CD14-positive monocyte (primary cell): ENCODE data around the gene UTRN. TPM values are rescaled to one million over a fixed set of nuclear protein-coding genes. Genes with fewer than 3 reads are reported as not detected.

Experiments
- DNase-seq, 3 donors: peaks; one replicate each; pipeline ENCODE4 v3.0.0-alpha.2; 2011 to 2022
- H2AFZ ChIP-seq: 2 replicates; pipeline ENCODE4 v1.6.0; 2012; ENCODE audit warnings: mild to moderate bottlenecking, low read depth, low read length, inconsistent platforms; ENCODE audit not compliant: insufficient read depth, poor library complexity, severe bottlenecking
- H3K27ac ChIP-seq, 2 donors: 1 replicate in 1 of 2; 2 replicates in 1 of 2; pipeline ENCODE4 v1.5.1; 2012 to 2013; ENCODE audit warnings: low read length in 2 of 2, control low read depth in 1 of 2, inconsistent platforms in 1 of 2, low read depth in 1 of 2, mild to moderate bottlenecking in 1 of 2
- H3K27me3 ChIP-seq, 2 donors: one replicate each; pipeline versions ENCODE4 v1.6.0 to v1.6.1; 2011 to 2013; ENCODE audit warnings: low read length in 2 of 2; ENCODE audit not compliant: control insufficient read depth in 2 of 2, insufficient read depth in 2 of 2
- H3K36me3 ChIP-seq, 2 donors: replicated peaks in 1 of 2; 1 replicate in 1 of 2; 2 replicates in 1 of 2; pipeline versions ENCODE4 v1.5.1 to v1.6.1; 2012 to 2013; ENCODE audit warnings: low read length in 2 of 2, control low read depth in 1 of 2, inconsistent platforms in 1 of 2, mild to moderate bottlenecking in 1 of 2; ENCODE audit not compliant: insufficient read depth in 2 of 2, control insufficient read depth in 1 of 2
- H3K4me1 ChIP-seq, 2 donors: 1 replicate in 1 of 2; 2 replicates in 1 of 2; pipeline versions ENCODE4 v1.5.1 to v1.6.1; 2012 to 2013; ENCODE audit warnings: low read length in 2 of 2, control low read depth in 1 of 2, inconsistent platforms in 1 of 2, mild to moderate bottlenecking in 1 of 2, moderate library complexity in 1 of 2; ENCODE audit not compliant: insufficient read depth in 2 of 2, control insufficient read depth in 1 of 2
- H3K4me2 ChIP-seq: replicated peaks from 2 replicates; pipeline ENCODE3; 2012; ENCODE audit warnings: low read length, moderate library complexity, mild to moderate bottlenecking; ENCODE audit not compliant: poor library complexity, severe bottlenecking; ENCODE audit errors: extremely low read depth
- H3K4me3 ChIP-seq, 3 experiments: fragments of 200-600 bp in 1 of 3; sonication (generic) in 1 of 3; replicated peaks in 1 of 3; 1 replicate in 2 of 3; 2 replicates in 1 of 3; pipeline ENCODE4 v1.5.1; 2011 to 2013; ENCODE audit warnings: low read length in 3 of 3, mild to moderate bottlenecking in 3 of 3, control low read depth in 2 of 3, low read depth in 2 of 3, inconsistent platforms in 1 of 3, moderate library complexity in 1 of 3
- H3K79me2 ChIP-seq: 2 replicates; pipeline ENCODE4 v1.6.0; 2012; ENCODE audit warnings: mild to moderate bottlenecking, control low read depth, inconsistent platforms, low read length, moderate library complexity; ENCODE audit not compliant: insufficient read depth
- H3K9ac ChIP-seq: 2 replicates; pipeline ENCODE4 v1.6.0; 2017; ENCODE audit warnings: low read length, mild to moderate bottlenecking; ENCODE audit not compliant: insufficient read depth, poor library complexity, severe bottlenecking
- H3K9me3 ChIP-seq, 2 donors: replicated peaks in 1 of 2; 1 replicate in 1 of 2; 2 replicates in 1 of 2; pipeline versions ENCODE4 v1.5.1 to v1.6.1; 2012 to 2013; ENCODE audit warnings: low read length in 2 of 2, control low read depth in 1 of 2; ENCODE audit not compliant: control insufficient read depth in 1 of 2, insufficient read depth in 1 of 2
- H4K20me1 ChIP-seq: 2 replicates; pipeline ENCODE4 v1.6.0; 2012; ENCODE audit warnings: mild to moderate bottlenecking, low read length, control low read depth, moderate library complexity; ENCODE audit not compliant: insufficient read depth
- H3K27ac Mint-ChIP-seq, 7 donors: one replicate each; pipeline ENCODE4 v1.8.0; 2020; ENCODE audit warnings: mild to moderate bottlenecking in 7 of 7, mixed read lengths in 7 of 7, moderate library complexity in 6 of 7, inconsistent platforms in 2 of 7
- H3K27me3 Mint-ChIP-seq, 3 donors: one replicate each; pipeline ENCODE4 v1.8.0; 2021 to 2022; ENCODE audit warnings: low read depth in 3 of 3, mild to moderate bottlenecking in 3 of 3, mixed read lengths in 3 of 3, moderate library complexity in 3 of 3, inconsistent platforms in 1 of 3
- H3K36me3 Mint-ChIP-seq, 2 donors: one replicate each; pipeline ENCODE4 v1.8.0; 2020; ENCODE audit warnings: mixed read lengths in 2 of 2, inconsistent platforms in 1 of 2, mild to moderate bottlenecking in 1 of 2
- H3K4me1 Mint-ChIP-seq: one replicate; pipeline ENCODE4 v1.8.0; 2020; ENCODE audit warnings: mild to moderate bottlenecking, mixed read lengths
- H3K4me3 Mint-ChIP-seq, 2 donors: one replicate each; pipeline ENCODE4 v1.8.0; 2020; ENCODE audit warnings: mild to moderate bottlenecking in 2 of 2, mixed read lengths in 2 of 2, moderate library complexity in 1 of 2
- H3K9me3 Mint-ChIP-seq, 7 donors: one replicate each; pipeline ENCODE4 v1.8.0; 2020 to 2022; ENCODE audit warnings: mixed read lengths in 7 of 7, mild to moderate bottlenecking in 6 of 7, moderate library complexity in 6 of 7, inconsistent platforms in 2 of 7
- CTCF ChIP-seq: fragments of 200-600 bp; IDR thresholded peaks from one replicate; pipeline ENCODE4 v1.8.0; 2022; ENCODE audit warnings: antibody characterized with exemption, mild to moderate bottlenecking
- WGBS: methylation state at CpG from one replicate; pipeline ENCODE4 v1.1.5; 2013; ENCODE audit warnings: missing lambda C conversion rate; ENCODE audit not compliant: insufficient coverage; 5-methylcytosine and 5-hydroxymethylcytosine counted together
- intact Hi-C, 2 donors: fragments of 100-400 bp; cut with micrococcal nuclease; formaldehyde crosslinking; loops; one replicate each; pipeline versions ENCODE4 v1.15.0 to v1.15.1; 2023
- polyA plus RNA-seq, 3 donors: library from polyadenylated mRNA; depleted of rRNA in 1 of 3; unstranded in 2 of 3; stranded (reverse) in 1 of 3; fragments of 300-500 nt in 2 of 3; fragments of >200 nt in 1 of 3; fragmentation: Illumina TruSeq in 2 of 3; gene quantifications; 1 replicate in 2 of 3; 2 replicates in 1 of 3; pipeline ENCODE4 v1.2.3, GENCODE V29; 2012 to 2021

The UTRN gene
- polyA plus RNA-seq, 3 donors: 21.8 to 106 (median 66.1) TPM

GRCh38 chr6:144295981-144296767, 11.0 kb downstream of the UTRN start:
- Histone ChIP-seq H3K4me1 (peaks cover 0 to 21% of the 10 kb centered on the region in 2 donors), H3K27me3 (no peaks in the 10 kb centered on the region), H3K36me3 (peaks cover 13 to 61% of the 10 kb centered on the region in 2 donors), H3K4me3 (no peak overlapping the region), H3K4me2 (no peak overlapping the region), H3K9me3 (no peaks in the 10 kb centered on the region), H3K79me2 (peaks cover 97% of the 10 kb centered on the region), H3K9ac (no peak overlapping the region), H4K20me1 (peaks cover 98% of the 10 kb centered on the region), H3K27ac (no peak overlapping the region), H2AFZ (no peak overlapping the region)
- no peak for TF ChIP-seq CTCF
- H3K27me3 Mint-ChIP-seq: no peaks in the 10 kb centered on the region
- DNase-seq: no peak
- no peak overlapping the region for H3K4me3 Mint-ChIP-seq
- H3K9me3 Mint-ChIP-seq: peaks cover 0 to 3% (median 0%) of the 10 kb centered on the region in 7 donors
- H3K36me3 Mint-ChIP-seq: peaks cover 48 to 50% of the 10 kb centered on the region in 2 donors
- 100% methylated on average over 2 of the region's 7 CpGs for WGBS
- intact Hi-C loops: no loop called here
- H3K27ac Mint-ChIP-seq: peak overlapping the region in 3 of 7 donors; percentile 33 to 59 (median 52)
- peaks cover 25% of the 10 kb centered on the region for H3K4me1 Mint-ChIP-seq

- Histone ChIP-seq H3K9me3 (no peaks in the 10 kb centered on the region), H3K4me3 (no peak overlapping the region), H3K9ac (no peak overlapping the region), H3K27ac (peak overlapping the region in 1 of 2 donors; percentile 22), H3K27me3 (no peaks in the 10 kb centered on the region), H3K4me1 (peaks cover 0 to 21% of the 10 kb centered on the region in 2 donors), H3K36me3 (peaks cover 17 to 63% of the 10 kb centered on the region in 2 donors), H2AFZ (no peak overlapping the region), H4K20me1 (peaks cover 98% of the 10 kb centered on the region), H3K79me2 (peaks cover 97% of the 10 kb centered on the region), H3K4me2 (no peak overlapping the region)
- DNase-seq: no peak
- intact Hi-C loops: no loop called here
- Mint-ChIP-seq H3K27ac (peak overlapping the region in 5 of 7 donors; percentile 6 to 81 (median 59)), H3K4me1 (peaks cover 24% of the 10 kb centered on the region), H3K4me3 (no peak overlapping the region), H3K9me3 (peaks cover 0 to 3% (median 0%) of the 10 kb centered on the region in 7 donors), H3K27me3 (no peaks in the 10 kb centered on the region), H3K36me3 (peaks cover 45 to 51% of the 10 kb centered on the region in 2 donors)
- no peak for TF ChIP-seq CTCF
- WGBS: no CpG with 5 or more reads among the region's 2 CpGs
Measured at GRCh38 chr6:144296973-144297372, 11.8 kb downstream of the UTRN start.
